GM18508 (cell line): ENCODE results near the gene VDR.

Experiments
- ATAC-seq: cut with Tn5 transposase; IDR thresholded peaks from one replicate; pipeline ENCODE4 v1.9.1; 2021; ENCODE audit warnings: moderate number of reproducible peaks; ENCODE audit not compliant: insufficient read depth, unreplicated experiment

Gene VDR

GRCh38 chr12:47835006-47835830, 69.6 kb downstream of the VDR start:
- ATAC-seq, result no peak

GRCh38 chr12:47834199-47834903, 70.4 kb downstream of the VDR start:
- ATAC-seq, result no peak

- ATAC-seq, result no peak
Measured at GRCh38 chr12:47833591-47834012, 71.2 kb downstream of the VDR start.

- no peak for ATAC-seq
Measured at GRCh38 chr12:47832263-47832933, 72.4 kb downstream of the VDR start.

DNA sequence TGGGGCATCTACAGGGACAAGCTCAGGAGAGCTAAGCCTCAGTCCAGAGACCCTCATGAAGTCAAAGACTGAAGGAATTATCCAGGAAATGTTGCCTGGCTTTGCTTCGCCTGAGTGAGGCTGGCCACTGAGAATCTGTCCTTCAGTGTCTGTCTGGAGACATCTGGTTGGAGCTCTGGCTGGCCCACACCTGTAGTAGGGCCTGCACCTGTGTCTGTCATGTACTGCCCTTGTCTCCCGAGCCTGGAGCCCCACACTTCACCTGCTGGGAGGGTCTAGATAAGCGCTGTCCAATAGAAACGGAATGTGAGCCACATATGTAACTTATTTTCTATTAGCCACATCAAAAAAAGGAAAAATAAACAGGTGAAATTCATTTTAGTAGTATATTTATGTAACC, 75.2 kb downstream of the VDR start:
- no peak for ATAC-seq

- ATAC-seq, result no peak
Measured at GRCh38 chr12:47828976-47829482, 75.8 kb downstream of the VDR start.

DNA sequence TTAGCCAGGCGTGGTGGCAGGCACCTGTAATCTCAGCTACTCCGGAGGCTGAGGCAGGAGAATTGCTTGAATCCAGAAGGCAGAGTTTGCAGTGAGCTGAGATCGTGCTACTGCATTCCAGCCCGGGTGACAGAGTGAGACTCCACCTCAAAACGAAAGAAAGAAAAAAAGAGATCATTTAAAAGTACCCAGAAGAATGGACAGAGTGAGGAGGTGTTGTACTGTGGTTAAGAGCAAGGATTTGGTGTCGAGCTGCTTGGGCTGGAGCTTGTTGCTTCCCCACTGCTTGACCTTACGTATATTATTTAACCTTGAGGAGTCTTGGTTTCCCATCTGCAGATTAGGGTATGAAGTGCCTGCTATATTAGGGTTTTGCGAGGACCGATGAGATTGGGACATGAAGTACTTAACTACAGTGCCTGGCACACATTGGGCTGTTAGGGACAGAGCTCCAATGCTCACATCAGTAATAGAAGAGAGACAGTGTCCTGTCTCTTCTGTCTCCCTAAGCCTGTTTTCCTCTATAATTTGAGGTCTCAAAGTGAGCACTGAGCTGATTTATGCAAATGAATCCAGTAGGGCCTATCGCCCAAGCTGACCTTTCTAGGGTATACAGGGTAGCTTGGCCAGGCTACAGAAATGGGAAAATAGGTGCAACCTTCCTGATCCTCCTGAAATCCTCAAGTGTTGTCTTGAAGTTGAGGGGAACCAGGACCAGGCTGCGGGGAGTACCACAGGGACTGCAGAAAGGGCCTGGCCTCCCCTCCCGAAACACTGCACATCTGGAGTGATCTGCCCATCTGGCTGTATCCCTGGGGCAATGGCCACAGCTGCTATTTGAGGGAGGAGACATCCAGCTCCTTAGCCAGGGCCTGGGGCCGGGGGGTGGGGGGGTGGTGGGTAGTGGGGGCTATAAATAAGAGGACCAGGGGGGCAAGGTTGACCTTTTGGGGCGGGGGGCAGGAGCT, 76.5 kb downstream of the VDR start:
- ATAC-seq, result no peak

DNA sequence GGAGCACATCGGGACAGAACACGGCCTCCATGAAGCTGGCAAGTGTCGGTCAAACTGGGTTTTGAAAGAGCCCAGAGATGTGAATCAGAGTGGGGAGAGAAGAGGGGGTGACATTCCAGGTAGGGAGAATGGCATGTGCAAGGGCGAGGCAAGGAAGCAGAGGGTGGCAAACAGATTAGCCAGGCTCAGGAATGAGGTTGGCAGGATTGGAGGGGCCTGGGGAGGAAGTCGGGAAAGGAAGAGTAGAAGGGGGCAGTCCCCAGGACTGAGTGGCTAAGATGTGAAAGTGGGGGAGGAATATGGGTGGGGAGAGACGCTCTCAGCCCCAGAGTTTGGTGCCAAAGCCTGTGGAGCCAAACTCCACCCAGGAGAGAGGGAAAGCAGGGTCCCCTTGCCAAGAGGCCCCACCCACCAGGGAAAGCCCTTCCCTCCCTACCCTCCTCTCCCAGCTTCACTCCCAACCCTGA, 79.6 kb downstream of the VDR start:
- ATAC-seq, result no peak

GRCh38 chr12:47824635-47825034, 80.2 kb downstream of the VDR start:
- ATAC-seq, result no peak

DNA sequence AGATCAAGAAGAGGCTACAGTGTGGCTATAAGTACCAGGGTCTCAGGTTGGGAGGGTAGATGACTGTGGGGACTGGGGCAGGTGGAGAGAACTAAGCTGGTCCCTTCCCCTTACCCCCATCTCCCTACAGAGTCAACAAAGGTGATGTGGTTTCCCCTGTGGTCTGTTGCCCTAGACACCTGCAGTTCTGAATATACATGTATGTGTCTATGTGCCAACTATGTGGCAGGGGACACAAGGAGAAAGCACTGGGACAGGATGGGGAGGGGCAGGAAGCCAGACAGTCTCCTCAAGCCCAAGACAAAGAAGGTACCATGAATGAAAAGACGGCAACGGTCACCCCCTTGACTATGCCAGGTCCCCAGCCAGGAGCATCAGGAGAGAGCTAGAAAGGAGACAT, 80.6 kb downstream of the VDR start:
- no peak for ATAC-seq

GRCh38 chr12:47823422-47824086, 81.2 kb downstream of the VDR start:
- ATAC-seq, result no peak

DNA sequence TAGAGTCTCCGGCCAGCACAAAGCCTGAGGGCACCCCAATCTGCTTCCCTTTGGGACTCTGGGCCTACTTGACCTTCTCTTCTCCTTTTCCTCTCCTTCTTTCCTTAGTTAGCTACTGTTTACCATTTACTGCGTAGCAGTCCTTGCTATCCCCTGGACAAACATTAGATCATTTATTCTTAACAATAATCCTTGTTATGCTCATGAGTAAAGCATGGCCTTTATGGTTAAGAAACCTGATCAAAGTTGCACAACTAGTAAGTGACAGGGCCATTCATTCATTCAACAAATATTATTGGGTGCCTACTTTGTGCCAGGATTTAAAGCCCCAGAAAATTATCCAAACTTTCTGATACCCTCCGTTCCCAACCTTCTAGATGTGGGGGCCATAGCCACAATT, 81.9 kb downstream of the VDR start:
- ATAC-seq, result no peak

DNA sequence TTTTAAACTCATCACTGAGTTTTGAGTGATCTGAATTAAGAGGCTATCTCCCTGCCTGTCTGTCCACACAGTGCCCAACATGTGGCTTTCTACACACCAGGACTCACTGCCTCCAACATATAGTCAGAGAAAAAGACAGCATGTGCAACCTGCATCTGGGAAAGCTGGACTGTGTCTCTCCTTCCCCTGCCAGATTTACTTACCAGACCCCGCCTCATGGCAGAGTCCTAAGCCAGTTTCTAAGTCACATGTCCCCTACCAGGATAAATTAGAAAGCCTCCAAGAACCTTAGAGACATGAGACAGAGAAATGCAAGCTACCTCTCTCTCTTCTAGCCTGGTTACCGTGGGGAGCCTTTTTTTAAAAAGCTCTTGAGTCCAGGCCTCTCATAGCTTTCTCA, 82.4 kb downstream of the VDR start:
- no peak for ATAC-seq

- ATAC-seq, result no peak
Measured at GRCh38 chr12:47821346-47821706, 83.5 kb downstream of the VDR start.

GRCh38 chr12:47820631-47821345, 84.0 kb downstream of the VDR start:
- ATAC-seq, result no peak

DNA sequence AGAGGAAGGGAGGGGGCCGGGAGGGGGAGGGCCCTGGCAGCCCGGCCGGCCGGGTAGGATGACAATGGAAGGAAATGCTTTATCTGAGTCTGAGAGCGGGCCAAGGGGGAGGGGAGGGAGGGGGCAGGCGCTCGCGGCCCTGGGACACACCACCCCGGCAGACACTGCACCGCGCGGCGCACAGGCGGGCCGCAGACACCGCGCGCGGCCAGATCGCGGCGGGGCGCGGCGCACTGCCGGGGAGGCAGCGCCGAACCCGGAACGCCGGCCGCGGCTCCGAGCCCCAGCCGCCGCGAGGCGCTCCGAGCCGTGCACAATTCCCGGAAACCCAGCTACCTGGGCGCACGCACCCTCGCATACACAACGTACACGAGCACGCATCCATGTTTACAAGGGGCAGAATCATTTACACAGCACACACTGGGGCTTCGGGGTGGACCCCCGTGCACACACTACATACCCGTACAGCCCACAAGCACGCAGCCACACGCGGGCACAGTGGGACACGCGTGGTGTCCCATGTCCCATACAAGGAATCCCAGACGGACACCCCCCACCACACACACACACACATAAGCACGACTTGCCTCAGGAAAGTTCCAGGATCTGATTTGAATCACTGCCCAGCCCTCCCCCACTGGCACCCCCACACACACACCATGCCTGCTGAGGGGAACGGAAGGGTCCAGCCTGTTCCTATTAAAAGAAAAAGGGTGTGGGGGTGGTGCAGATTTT, 84.7 kb downstream of the VDR start, which contains the start of gene HDAC7:
HDAC7 (minus strand) TSS at position 8 of the 735 bp plus-strand sequence. CDS start 118 bp downstream, outside the sequence.
- no peak for ATAC-seq

DNA sequence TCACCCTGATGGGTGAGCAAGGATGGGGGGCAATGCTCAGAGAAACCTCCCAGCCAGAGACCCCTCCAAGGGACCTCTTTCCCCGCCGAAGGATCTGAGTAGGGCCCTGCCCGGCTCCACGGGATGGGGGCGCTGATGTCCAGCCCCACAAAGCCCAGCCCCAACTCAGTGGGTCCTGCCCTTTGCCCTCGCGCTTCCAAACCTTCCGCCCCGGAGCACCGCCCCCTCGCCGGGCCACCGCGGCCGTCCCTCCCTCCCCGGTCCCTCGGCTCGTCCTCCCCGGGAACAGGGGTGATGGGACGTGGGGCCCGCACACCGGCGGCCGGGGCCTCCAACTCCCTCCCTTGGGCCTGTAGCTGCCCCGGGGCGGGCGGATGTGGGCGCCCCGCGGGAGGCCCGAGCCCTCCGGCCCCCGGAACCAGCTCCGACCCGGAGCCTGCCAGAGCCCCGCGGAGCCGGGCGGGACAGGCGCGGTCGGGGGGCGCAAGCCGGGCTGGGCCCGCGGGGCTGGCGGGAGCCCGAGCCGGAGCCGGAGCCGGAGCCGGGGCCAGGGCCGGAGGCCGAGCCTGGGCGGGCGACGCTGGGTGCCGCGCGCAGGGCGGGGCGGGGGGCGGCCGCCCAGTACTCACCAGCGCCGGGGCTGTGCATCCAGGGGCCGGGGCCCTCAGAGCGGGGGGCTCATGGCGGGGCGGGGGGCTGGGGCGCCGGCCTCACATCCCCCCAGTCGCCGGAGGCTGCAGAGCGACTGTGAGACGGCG, 85.5 kb downstream of the VDR start:
- no peak for ATAC-seq
